GM18505 (cell line): ENCODE data around the gene CLDN19.
"Not testable (repeated sequence)": the region's sequence is repeated elsewhere in the genome, so short reads cannot be mapped to it uniquely, and the experiment has no call there.

ENCODE experiments used
- ATAC-seq: cut with Tn5 transposase; IDR thresholded peaks from one replicate; pipeline ENCODE4 v1.9.1; 2021; ENCODE audit not compliant: unreplicated experiment
- POLR2A ChIP-seq: IDR thresholded peaks from 4 replicates; pipeline ENCODE4 v1.6.1; 2011; ENCODE audit warnings: borderline replicate concordance; ENCODE audit not compliant: insufficient read depth, insufficient read length; ENCODE audit errors: extremely low read depth

Gene CLDN19

GRCh38 chr1:42731585-42731984, 8.5 kb downstream of the CLDN19 start:
- no peak for ATAC-seq
- no peak for TF ChIP-seq POLR2A

- no peak for ATAC-seq
- TF ChIP-seq POLR2A, result no peak
These were observed 9.0 kb downstream of the CLDN19 start for GRCh38 chr1:42730988-42731387.

- no peak for ATAC-seq
These were observed 10.0 kb downstream of the CLDN19 start for GRCh38 chr1:42730002-42730401.

GRCh38 chr1:42725820-42726219, 14.2 kb downstream of the CLDN19 start:
- not testable (repeated sequence) for ATAC-seq

More at GRCh38 chr1:42730002-42730401, 10.0 kb downstream of the CLDN19 start:
- no peak for TF ChIP-seq POLR2A

- TF ChIP-seq POLR2A, result no peak
- ATAC-seq, result no peak
These were observed 16.5 kb downstream of the CLDN19 start for GRCh38 chr1:42723511-42723910.

GRCh38 chr1:42722403-42722802, 17.6 kb downstream of the CLDN19 start:
- ATAC-seq, result not testable (repeated sequence)

- ATAC-seq, result no peak
These were observed 18.1 kb downstream of the CLDN19 start for GRCh38 chr1:42721926-42722325.

GRCh38 chr1:42720868-42721267, 19.2 kb downstream of the CLDN19 start:
- no peak for ATAC-seq
- no peak for TF ChIP-seq POLR2A

More at GRCh38 chr1:42721926-42722325, 18.1 kb downstream of the CLDN19 start:
- TF ChIP-seq POLR2A, result no peak

- ATAC-seq, result not testable (repeated sequence)
These were observed 25.6 kb downstream of the CLDN19 start for GRCh38 chr1:42714441-42714840.

- TF ChIP-seq POLR2A, result no peak
These were observed 26.7 kb downstream of the CLDN19 start for GRCh38 chr1:42713293-42713692.

GRCh38 chr1:42712808-42713207, 27.2 kb downstream of the CLDN19 start:
- not testable (repeated sequence) for ATAC-seq

More at GRCh38 chr1:42713293-42713692, 26.7 kb downstream of the CLDN19 start:
- ATAC-seq, result no peak

- ATAC-seq, result no peak
- TF ChIP-seq POLR2A, result no peak
These were observed 36.1 kb downstream of the CLDN19 start for GRCh38 chr1:42703888-42704464.

- ATAC-seq, result no peak
- TF ChIP-seq POLR2A, result no peak
These were observed 40.0 kb downstream of the CLDN19 start for GRCh38 chr1:42700006-42700405.

GRCh38 chr1:42698081-42698813, 41.8 kb downstream of the CLDN19 start:
- ATAC-seq, result no peak
- no peak for TF ChIP-seq POLR2A

GRCh38 chr1:42692911-42693310, 47.1 kb downstream of the CLDN19 start:
- ATAC-seq, result no peak
- TF ChIP-seq POLR2A, result no peak
